ENCODE data around the gene PITX3.
"Not testable (repeated sequence)": the region's sequence is repeated elsewhere in the genome, so short reads cannot be mapped to it uniquely, and the experiment has no call there.

Gene PITX3

GRCh38 chr10:102267748-102268147, 26.4 kb upstream of the PITX3 start:
- DNase-seq (ENCODE audit: low read depth, low spot score), result no peak
- no peak overlapping the region for H3K27ac ChIP-seq
- TF ChIP-seq EZH2 (IDR thresholded peaks at IDR 0.05) (no peak), FOXP2 (optimal IDR thresholded peaks at IDR 0.05; ENCODE audit: control extremely low read depth, extremely low read length, insufficient read depth) (no peak), POLR2AphosphoS5 (IDR thresholded peaks at IDR 0.05; ENCODE audit: borderline replicate concordance, low read depth, low read length) (no peak)
- H3K9ac ChIP-seq (ENCODE audit: insufficient read length), result no peak overlapping the region
- no peaks in the 10 kb centered on the region for H3K36me3 ChIP-seq (ENCODE audit: insufficient read depth, low read length)
- H3K4me3 ChIP-seq, result no peak overlapping the region
- no peaks in the 10 kb centered on the region for H3K9me3 ChIP-seq (ENCODE audit: low read depth, low read length)

- H3K36me3 ChIP-seq (ENCODE audit: insufficient read depth, low read length), result peaks cover 6% of the 10 kb centered on the region; the same call in 1 of the 2 replicates
- no peak for DNase-seq (ENCODE audit: low read depth, low spot score)
- TF ChIP-seq FOXP2 (optimal IDR thresholded peaks at IDR 0.05; ENCODE audit: control extremely low read depth, extremely low read length, insufficient read depth) (no peak), EZH2 (IDR thresholded peaks at IDR 0.05) (no peak), POLR2AphosphoS5 (IDR thresholded peaks at IDR 0.05; ENCODE audit: borderline replicate concordance, low read depth, low read length) (no peak)
- no peak overlapping the region for H3K4me3 ChIP-seq
- H3K9me3 ChIP-seq (ENCODE audit: low read depth, low read length), result no peaks in the 10 kb centered on the region
- no peak overlapping the region for H3K27ac ChIP-seq
- no peak overlapping the region for H3K9ac ChIP-seq (ENCODE audit: insufficient read length)
Observed at GRCh38 chr10:102266670-102267069, 25.4 kb upstream of the PITX3 start.

- Histone ChIP-seq H3K9ac (ENCODE audit: insufficient read length) (no peak overlapping the region), H3K27ac (no peak overlapping the region), H3K4me3 (no peak overlapping the region), H3K9me3 (ENCODE audit: low read depth, low read length) (no peaks in the 10 kb centered on the region), H3K36me3 (ENCODE audit: insufficient read depth, low read length) (peaks cover 9% of the 10 kb centered on the region; the same call in 1 of the 2 replicates)
- no peak for TF ChIP-seq FOXP2 (optimal IDR thresholded peaks at IDR 0.05; ENCODE audit: control extremely low read depth, extremely low read length, insufficient read depth)
- TF ChIP-seq POLR2AphosphoS5 (IDR thresholded peaks at IDR 0.05; ENCODE audit: borderline replicate concordance, low read depth, low read length), result no peak
- TF ChIP-seq EZH2 (IDR thresholded peaks at IDR 0.05), result no peak
- no peak for DNase-seq (ENCODE audit: low read depth, low spot score)
Observed at GRCh38 chr10:102264371-102264770, 23.1 kb upstream of the PITX3 start.

- TF ChIP-seq EZH2 (IDR thresholded peaks at IDR 0.05) (no peak), FOXP2 (optimal IDR thresholded peaks at IDR 0.05; ENCODE audit: control extremely low read depth, extremely low read length, insufficient read depth) (no peak), POLR2AphosphoS5 (IDR thresholded peaks at IDR 0.05; ENCODE audit: borderline replicate concordance, low read depth, low read length) (no peak)
- DNase-seq (ENCODE audit: low read depth, low spot score), result no peak
- no peak overlapping the region for H3K9ac ChIP-seq (ENCODE audit: insufficient read length)
- H3K36me3 ChIP-seq (ENCODE audit: insufficient read depth, low read length), result peaks cover 9% of the 10 kb centered on the region; the same call in 1 of the 2 replicates
- no peak overlapping the region for H3K4me3 ChIP-seq
- no peak overlapping the region for H3K27ac ChIP-seq
- no peaks in the 10 kb centered on the region for H3K9me3 ChIP-seq (ENCODE audit: low read depth, low read length)
Observed at GRCh38 chr10:102262744-102263370, 21.5 kb upstream of the PITX3 start.

- Histone ChIP-seq H3K4me3 (no peak overlapping the region), H3K36me3 (ENCODE audit: insufficient read depth, low read length) (peaks cover 9% of the 10 kb centered on the region; the same call in 1 of the 2 replicates), H3K9me3 (ENCODE audit: low read depth, low read length) (no peaks in the 10 kb centered on the region), H3K27ac (no peak overlapping the region), H3K9ac (ENCODE audit: insufficient read length) (no peak overlapping the region)
- no peak for DNase-seq (ENCODE audit: low read depth, low spot score)
- no peak for TF ChIP-seq EZH2 (IDR thresholded peaks at IDR 0.05)
- TF ChIP-seq POLR2AphosphoS5 (IDR thresholded peaks at IDR 0.05; ENCODE audit: borderline replicate concordance, low read depth, low read length), result no peak
- no peak for TF ChIP-seq FOXP2 (optimal IDR thresholded peaks at IDR 0.05; ENCODE audit: control extremely low read depth, extremely low read length, insufficient read depth)
Observed at GRCh38 chr10:102261842-102262241, 20.5 kb upstream of the PITX3 start.

- H3K9ac ChIP-seq (ENCODE audit: insufficient read length), result no peak overlapping the region
- H3K27ac ChIP-seq, result no peak overlapping the region
- H3K4me3 ChIP-seq, result no peak overlapping the region
- no peak for DNase-seq (ENCODE audit: low read depth, low spot score)
- no peak for TF ChIP-seq POLR2AphosphoS5 (IDR thresholded peaks at IDR 0.05; ENCODE audit: borderline replicate concordance, low read depth, low read length)
- TF ChIP-seq FOXP2 (optimal IDR thresholded peaks at IDR 0.05; ENCODE audit: control extremely low read depth, extremely low read length, insufficient read depth), result no peak
- no peak for TF ChIP-seq EZH2 (IDR thresholded peaks at IDR 0.05)
- peaks cover 9% of the 10 kb centered on the region; the same call in 1 of the 2 replicates for H3K36me3 ChIP-seq (ENCODE audit: insufficient read depth, low read length)
- no peaks in the 10 kb centered on the region for H3K9me3 ChIP-seq (ENCODE audit: low read depth, low read length)
Observed at GRCh38 chr10:102261196-102261595, 19.9 kb upstream of the PITX3 start.

- TF ChIP-seq FOXP2 (optimal IDR thresholded peaks at IDR 0.05; ENCODE audit: control extremely low read depth, extremely low read length, insufficient read depth) (no peak), POLR2AphosphoS5 (IDR thresholded peaks at IDR 0.05; ENCODE audit: borderline replicate concordance, low read depth, low read length) (no peak), EZH2 (IDR thresholded peaks at IDR 0.05) (no peak)
- Histone ChIP-seq H3K9ac (ENCODE audit: insufficient read length) (no peak overlapping the region), H3K4me3 (no peak overlapping the region), H3K27ac (no peak overlapping the region), H3K36me3 (ENCODE audit: insufficient read depth, low read length) (0 out of 2 replicates have a peak, but pooled peaks cover 3% of the 10 kb centered on the region), H3K9me3 (ENCODE audit: low read depth, low read length) (no peaks in the 10 kb centered on the region)
- no peak for DNase-seq (ENCODE audit: low read depth, low spot score)
Observed at GRCh38 chr10:102255404-102255803, 14.1 kb upstream of the PITX3 start.

- no peak for DNase-seq (ENCODE audit: low read depth, low spot score)
- TF ChIP-seq POLR2AphosphoS5 (IDR thresholded peaks at IDR 0.05; ENCODE audit: borderline replicate concordance, low read depth, low read length) (no peak), FOXP2 (optimal IDR thresholded peaks at IDR 0.05; ENCODE audit: control extremely low read depth, extremely low read length, insufficient read depth) (no peak), EZH2 (IDR thresholded peaks at IDR 0.05) (no peak)
- no peak overlapping the region for H3K9ac ChIP-seq (ENCODE audit: insufficient read length)
- no peak overlapping the region for H3K27ac ChIP-seq
- H3K4me3 ChIP-seq, result no peak overlapping the region
- no peaks in the 10 kb centered on the region for H3K36me3 ChIP-seq (ENCODE audit: insufficient read depth, low read length)
- H3K9me3 ChIP-seq (ENCODE audit: low read depth, low read length), result no peaks in the 10 kb centered on the region
Observed at GRCh38 chr10:102254426-102254825, 13.1 kb upstream of the PITX3 start.

- not testable (repeated sequence) for H3K27ac ChIP-seq; H3K9ac ChIP-seq (ENCODE audit: insufficient read length); H3K36me3 ChIP-seq (ENCODE audit: insufficient read depth, low read length); H3K9me3 ChIP-seq (ENCODE audit: low read depth, low read length); H3K4me3 ChIP-seq; DNase-seq (ENCODE audit: low read depth, low spot score)
Observed at GRCh38 chr10:102252508-102252907, 11.2 kb upstream of the PITX3 start.
